HG03432 (cell line): Measurements from ENCODE around the gene PTPRR.

Source experiments
- ATAC-seq: cut with Tn5 transposase; IDR thresholded peaks from one replicate; pipeline ENCODE4 v1.9.1; 2021; ENCODE audit warnings: mild to moderate bottlenecking, moderate library complexity; ENCODE audit not compliant: unreplicated experiment

The PTPRR gene

GRCh38 chr12:70609739-70610491 is 310.6 kb downstream of the PTPRR start:
- ATAC-seq = peak; percentile 61

GRCh38 chr12:70609203-70609602 is 311.3 kb downstream of the PTPRR start:
- no peak for ATAC-seq

GRCh38 chr12:70608184-70608583 is 312.4 kb downstream of the PTPRR start:
- no peak for ATAC-seq

GRCh38 chr12:70607107-70607506 is 313.4 kb downstream of the PTPRR start:
- ATAC-seq = no peak

- no peak for ATAC-seq
Measured at GRCh38 chr12:70605976-70606375, 314.6 kb downstream of the PTPRR start.

GRCh38 chr12:70604662-70605061 is 315.9 kb downstream of the PTPRR start:
- no peak for ATAC-seq

- ATAC-seq = no peak
Measured at GRCh38 chr12:70603044-70603443, 317.5 kb downstream of the PTPRR start.

GRCh38 chr12:70598467-70599193 is 321.9 kb downstream of the PTPRR start:
- no peak for ATAC-seq

- no peak for ATAC-seq
Measured at GRCh38 chr12:70592664-70593063, 327.9 kb downstream of the PTPRR start.

GRCh38 chr12:70590549-70591226 is 329.9 kb downstream of the PTPRR start:
- no peak for ATAC-seq

GRCh38 chr12:70590051-70590450 is 330.5 kb downstream of the PTPRR start:
- ATAC-seq = peak; percentile 93
